C4-2B (cell line): Measurements from ENCODE around the gene KIF2B.

Experiments used
- H3K27ac ChIP-seq: fragments of 450-650 bp; 2 replicates; pipeline ENCODE4 v1.5.1; 2017
- ZFX ChIP-seq: fragments of 450-650 bp; IDR thresholded peaks from 2 replicates; pipeline ENCODE4 v1.6.1; 2017
- TF ChIP-seq, protein P1 (sequence below): fragments of 450-650 bp; conservative IDR thresholded peaks from 2 replicates; pipeline ENCODE4 v1.5.1; 2017; ENCODE audit warnings: mild to moderate bottlenecking

KIF2B gene, protein sequence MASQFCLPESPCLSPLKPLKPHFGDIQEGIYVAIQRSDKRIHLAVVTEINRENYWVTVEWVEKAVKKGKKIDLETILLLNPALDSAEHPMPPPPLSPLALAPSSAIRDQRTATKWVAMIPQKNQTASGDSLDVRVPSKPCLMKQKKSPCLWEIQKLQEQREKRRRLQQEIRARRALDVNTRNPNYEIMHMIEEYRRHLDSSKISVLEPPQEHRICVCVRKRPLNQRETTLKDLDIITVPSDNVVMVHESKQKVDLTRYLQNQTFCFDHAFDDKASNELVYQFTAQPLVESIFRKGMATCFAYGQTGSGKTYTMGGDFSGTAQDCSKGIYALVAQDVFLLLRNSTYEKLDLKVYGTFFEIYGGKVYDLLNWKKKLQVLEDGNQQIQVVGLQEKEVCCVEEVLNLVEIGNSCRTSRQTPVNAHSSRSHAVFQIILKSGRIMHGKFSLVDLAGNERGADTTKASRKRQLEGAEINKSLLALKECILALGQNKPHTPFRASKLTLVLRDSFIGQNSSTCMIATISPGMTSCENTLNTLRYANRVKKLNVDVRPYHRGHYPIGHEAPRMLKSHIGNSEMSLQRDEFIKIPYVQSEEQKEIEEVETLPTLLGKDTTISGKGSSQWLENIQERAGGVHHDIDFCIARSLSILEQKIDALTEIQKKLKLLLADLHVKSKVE

DNA sequence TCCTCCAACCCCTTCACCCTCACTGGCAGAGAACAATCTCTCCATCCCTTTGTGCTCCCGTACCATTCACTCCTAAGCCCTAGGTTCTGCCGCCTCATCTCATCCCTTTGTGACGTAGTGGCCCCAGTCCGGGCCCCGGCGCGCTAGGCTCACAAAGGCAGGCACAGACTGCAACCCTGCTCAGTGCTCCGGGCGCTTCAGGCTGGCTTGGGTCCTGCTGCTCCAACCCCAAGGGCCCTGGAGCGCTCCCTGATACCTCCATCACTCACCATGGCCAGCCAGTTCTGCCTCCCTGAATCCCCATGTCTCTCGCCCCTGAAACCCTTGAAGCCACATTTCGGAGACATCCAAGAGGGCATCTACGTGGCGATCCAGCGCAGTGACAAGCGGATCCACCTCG, at the start of gene KIF2B:
TSS of gene KIF2B (plus strand) at position 164 of the 400 bp plus-strand sequence. CDS start at position 271, 107 bp downstream.
- TF ChIP-seq ZFX = no peak
- TF ChIP-seq, protein P1, sequence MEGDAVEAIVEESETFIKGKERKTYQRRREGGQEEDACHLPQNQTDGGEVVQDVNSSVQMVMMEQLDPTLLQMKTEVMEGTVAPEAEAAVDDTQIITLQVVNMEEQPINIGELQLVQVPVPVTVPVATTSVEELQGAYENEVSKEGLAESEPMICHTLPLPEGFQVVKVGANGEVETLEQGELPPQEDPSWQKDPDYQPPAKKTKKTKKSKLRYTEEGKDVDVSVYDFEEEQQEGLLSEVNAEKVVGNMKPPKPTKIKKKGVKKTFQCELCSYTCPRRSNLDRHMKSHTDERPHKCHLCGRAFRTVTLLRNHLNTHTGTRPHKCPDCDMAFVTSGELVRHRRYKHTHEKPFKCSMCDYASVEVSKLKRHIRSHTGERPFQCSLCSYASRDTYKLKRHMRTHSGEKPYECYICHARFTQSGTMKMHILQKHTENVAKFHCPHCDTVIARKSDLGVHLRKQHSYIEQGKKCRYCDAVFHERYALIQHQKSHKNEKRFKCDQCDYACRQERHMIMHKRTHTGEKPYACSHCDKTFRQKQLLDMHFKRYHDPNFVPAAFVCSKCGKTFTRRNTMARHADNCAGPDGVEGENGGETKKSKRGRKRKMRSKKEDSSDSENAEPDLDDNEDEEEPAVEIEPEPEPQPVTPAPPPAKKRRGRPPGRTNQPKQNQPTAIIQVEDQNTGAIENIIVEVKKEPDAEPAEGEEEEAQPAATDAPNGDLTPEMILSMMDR = no peak
- no peak within 1 kb of the TSS for H3K27ac ChIP-seq

DNA sequence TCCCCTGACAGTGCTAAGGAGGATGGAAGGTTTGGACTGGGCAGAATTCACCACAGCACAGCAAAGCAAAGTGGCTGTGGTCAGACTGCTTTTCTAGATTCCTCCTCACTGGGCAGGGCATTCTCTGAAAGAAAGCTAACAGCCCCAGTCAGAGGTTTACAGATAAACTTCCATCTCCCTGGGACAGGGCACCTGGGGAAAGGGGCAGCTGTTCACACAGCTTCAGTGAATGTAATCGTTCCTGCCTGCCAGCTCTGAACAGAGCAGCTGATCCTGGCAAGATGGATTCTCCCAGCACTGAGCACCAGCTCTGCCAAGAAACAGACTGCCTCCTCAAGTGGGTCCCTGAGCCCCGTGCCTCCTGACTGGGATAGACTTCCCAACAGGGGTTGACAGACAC, 42.4 kb upstream of the KIF2B start:
- TF ChIP-seq ZFX = no peak
- TF ChIP-seq, protein P1 = no peak
- no peak overlapping the region for H3K27ac ChIP-seq

DNA sequence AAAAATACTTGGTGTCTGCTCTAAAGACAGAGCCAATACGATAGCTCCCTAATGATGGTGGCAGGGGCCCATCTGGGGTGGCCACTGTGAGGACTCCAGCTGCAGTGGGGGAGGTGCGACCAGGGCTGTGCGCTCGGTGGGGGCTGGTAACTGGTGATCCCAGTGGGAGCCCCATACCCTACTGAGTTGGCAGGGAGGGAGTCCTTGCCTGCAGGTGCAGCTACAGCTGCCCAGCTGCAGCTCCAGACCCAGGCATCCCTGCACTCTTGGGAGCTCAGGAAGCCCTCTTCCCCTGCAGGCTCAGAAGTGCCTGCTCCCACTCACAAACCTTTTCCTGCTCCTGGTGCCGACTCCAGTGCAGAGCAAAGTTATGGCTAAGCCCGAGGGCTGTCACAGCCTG, 31.2 kb upstream of the KIF2B start:
- no peak for TF ChIP-seq ZFX
- H3K27ac ChIP-seq = no peak overlapping the region

DNA sequence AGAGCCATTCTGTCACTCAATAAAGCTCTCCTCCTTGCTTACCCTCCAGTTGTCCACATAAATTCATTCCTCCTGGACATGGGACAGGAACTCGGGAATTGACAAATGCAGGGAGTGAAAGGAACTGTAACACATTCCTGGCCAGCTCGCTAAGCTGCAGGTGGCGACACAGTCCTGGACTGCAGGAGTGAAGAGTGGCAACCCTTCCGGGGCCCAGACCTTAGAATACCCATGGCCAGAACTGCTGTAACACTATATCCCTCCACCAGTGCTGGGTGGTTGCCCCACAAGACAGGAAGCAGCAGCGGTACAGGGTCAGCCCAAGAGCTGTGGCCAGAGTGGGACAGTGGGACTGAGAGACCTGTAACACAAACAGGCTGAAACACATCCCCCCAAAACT, 30.3 kb upstream of the KIF2B start:
- TF ChIP-seq, protein P1 = no peak
- no peak for TF ChIP-seq ZFX
- no peak overlapping the region for H3K27ac ChIP-seq

DNA sequence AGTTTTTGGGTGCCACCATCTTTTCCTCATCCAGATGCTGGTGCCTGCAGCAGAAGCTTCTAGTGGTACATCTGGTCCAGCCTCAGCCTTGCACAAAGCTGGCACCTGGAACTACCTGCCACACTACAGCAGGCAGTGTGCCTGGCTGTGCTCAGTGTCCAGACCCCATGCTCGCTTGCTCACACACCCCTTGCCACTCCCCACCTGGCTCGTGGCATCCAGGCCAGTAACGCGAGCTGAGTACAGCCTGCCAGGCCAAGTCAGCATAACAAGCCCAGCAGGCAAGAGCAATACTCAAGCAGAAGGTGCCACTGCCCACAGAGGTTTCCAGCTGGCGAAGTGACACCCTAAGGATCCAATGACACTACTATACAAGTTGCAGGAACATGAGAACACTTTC, 29.7 kb upstream of the KIF2B start:
- TF ChIP-seq, protein P1 = no peak
- no peak for TF ChIP-seq ZFX
- no peak overlapping the region for H3K27ac ChIP-seq

DNA sequence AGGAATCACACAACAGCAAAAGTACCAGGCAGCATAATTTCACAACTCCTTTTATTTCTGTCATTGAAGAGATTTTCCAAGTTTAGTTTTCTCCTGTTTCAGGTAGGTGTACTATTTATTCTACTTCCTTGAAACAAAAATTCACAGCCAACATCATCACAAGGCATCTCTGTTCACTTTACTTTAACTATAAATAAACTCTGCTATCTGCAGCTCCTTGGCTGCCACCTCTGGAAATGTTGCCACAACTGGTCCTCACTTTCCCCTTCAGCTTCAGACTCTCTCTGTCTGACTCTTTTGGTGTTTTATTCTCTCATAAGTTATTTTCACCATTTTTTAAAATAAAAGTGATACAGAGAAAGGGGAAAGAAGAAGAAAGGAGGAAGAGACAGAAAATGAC, 27.9 kb upstream of the KIF2B start:
- TF ChIP-seq, protein P1 = no peak
- TF ChIP-seq ZFX = no peak
- no peak overlapping the region for H3K27ac ChIP-seq

DNA sequence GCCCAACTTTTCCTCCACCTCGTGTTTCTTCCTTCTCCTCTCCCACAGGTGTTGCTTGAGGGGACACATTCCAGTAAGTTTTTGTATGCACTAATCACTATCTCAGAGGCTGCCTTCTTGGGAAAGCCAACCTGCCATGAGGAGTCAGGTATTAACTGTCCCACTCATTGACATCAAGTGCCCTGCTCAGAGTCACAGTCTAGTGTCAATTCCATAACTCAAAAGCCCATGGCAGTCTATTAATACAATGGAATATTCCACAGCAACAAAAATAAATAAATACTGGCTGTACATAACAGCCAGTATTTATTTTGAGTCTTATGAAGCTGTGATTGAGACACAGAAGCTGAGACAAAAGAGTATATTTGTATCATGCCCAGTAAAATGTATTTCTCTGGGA, 26.1 kb upstream of the KIF2B start:
- no peak for TF ChIP-seq ZFX
- TF ChIP-seq, protein P1 = no peak
- no peak overlapping the region for H3K27ac ChIP-seq
